ENCODE data around the gene LRRC43. TPM values are rescaled to one million over a fixed set of nuclear protein-coding genes. Genes with fewer than 3 reads are reported as not detected.
A peak's percentile ranks its signal among the peaks of the same experiment; 100 is the strongest.
"Not testable (repeated sequence)": the region's sequence is repeated elsewhere in the genome, so short reads cannot be mapped to it uniquely, and the experiment has no call there.

The LRRC43 gene
- total RNA-seq, 1 donor from 2014 or later: 0.86 TPM

- DNase-seq (ENCODE audit: low spot score): no peak
These were observed 8.1 kb downstream of the LRRC43 start for GRCh38 chr12:122190842-122191668.

DNA sequence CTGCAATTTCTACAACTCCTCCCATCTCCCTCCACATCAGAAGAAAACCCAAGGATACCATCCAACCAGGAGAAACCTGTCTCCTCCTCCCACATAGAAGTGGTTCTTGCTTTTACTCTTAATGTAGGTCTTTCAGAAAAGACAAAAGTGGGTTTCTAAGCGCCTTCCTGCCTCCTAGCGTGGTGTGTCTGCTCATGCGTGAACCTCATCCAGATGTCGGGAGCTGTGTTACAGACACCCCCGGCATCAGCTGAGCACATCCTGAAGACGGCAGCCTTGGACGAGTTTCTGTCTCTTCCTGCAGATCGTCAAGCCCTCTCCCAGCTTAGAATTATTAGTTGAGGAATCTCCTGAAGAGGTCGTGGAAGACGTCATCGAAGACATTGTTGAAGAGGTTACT lies 9.5 kb downstream of the LRRC43 start:
- DNase-seq (ENCODE audit: low spot score): no peak

GRCh38 chr12:122194804-122195203 lies 11.9 kb downstream of the LRRC43 start:
- no peak for DNase-seq (ENCODE audit: low spot score)

DNA sequence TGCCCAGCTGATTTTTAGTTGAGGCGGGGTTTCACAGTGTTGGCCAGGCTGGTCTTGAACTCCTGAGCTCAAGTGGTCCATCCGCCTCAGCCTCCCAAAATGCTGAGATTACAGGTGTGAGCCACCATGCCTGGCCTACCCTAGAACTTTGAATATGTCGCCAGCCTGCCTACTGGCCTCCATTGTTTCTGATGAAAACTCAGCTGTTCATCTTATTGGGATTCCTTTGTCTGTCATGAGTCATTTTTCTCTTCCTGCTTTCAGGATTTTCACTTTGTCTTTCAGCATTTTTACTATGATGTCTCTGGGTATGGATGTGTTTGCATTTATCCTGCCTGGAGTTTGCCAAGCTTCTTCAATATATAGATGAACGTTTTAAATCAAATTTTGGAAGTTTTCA lies 12.5 kb downstream of the LRRC43 start:
- DNase-seq (ENCODE audit: low spot score): no peak

DNA sequence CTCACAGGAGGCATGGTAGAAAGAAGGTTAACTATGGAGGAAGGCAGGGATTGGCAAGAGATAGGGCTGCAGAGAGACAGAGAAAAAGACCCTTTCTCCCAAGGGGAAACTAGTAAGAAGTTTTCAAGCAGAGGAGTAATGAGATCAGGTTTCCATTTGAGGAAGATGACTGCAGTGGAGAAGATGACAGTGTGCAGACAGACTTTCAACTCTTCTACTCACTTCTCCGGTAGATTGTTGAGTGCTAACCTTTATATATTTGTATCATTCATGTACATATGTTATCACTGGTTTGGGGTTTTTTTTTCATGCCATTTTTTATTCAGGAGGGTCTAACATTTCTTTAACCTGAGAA lies 14.7 kb downstream of the LRRC43 start:
- DNase-seq (ENCODE audit: low spot score): no peak

GRCh38 chr12:122199484-122200355 lies 16.8 kb downstream of the LRRC43 start:
- no peak for DNase-seq (ENCODE audit: low spot score)

- no peak for DNase-seq (ENCODE audit: low spot score)
These were observed 17.7 kb downstream of the LRRC43 start for GRCh38 chr12:122200541-122201175.

- no peak for DNase-seq (ENCODE audit: low spot score)
These were observed 18.5 kb downstream of the LRRC43 start for GRCh38 chr12:122201381-122201780.

DNA sequence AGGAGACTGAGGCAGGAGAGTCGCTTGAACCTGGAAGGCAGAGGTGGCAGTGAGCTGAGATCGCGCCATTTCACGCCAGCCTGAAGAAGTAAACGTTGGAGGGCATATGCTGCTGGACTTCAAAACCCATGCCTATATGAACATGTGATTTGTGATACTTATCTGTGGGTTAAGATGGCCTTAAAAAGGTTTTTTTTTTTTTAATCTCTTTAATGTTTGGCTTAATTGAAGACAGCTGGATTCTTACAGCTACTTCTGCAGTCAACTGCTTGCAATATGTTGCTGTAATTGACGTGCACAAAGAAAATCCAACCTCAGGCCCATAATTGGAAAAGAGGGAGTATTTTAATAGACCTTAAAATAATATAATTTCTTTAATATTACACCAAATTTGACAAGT lies 19.1 kb downstream of the LRRC43 start:
- no peak for DNase-seq (ENCODE audit: low spot score)

DNA sequence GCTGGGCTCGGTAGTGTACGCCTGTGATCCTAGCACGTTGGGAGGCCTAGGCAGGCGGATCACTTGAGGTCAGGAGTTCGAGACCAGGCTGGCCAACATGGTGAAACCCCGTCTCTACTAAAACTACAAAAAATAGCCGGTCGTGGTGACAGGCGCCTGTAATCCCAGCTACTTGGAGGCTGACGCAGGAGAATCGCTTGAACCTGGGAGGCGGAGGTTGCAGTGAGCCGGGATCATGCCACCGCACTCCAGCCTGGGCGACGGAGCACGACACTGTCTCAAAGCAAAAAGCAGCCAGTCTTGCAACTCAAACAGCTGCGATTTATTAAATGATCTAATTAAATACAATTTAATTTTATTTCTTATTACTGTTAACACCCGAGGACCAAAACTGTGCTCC lies 19.9 kb downstream of the LRRC43 start:
- not testable (repeated sequence) for DNase-seq (ENCODE audit: low spot score)

GRCh38 chr12:122203301-122204166 lies 20.6 kb downstream of the LRRC43 start, which contains the start of gene B3GNT4:
TSS of gene B3GNT4 (plus strand) at chr12:122203709. CDS start at chr12:122204619, 910 bp downstream.
- DNase-seq (ENCODE audit: low spot score): peak; percentile 67

GRCh38 chr12:122204167-122205052 lies 21.5 kb downstream of the LRRC43 start:
- no peak for DNase-seq (ENCODE audit: low spot score)

- no peak for DNase-seq (ENCODE audit: low spot score)
These were observed 22.4 kb downstream of the LRRC43 start for GRCh38 chr12:122205053-122205925.

GRCh38 chr12:122206111-122206881 lies 23.4 kb downstream of the LRRC43 start:
- no peak for DNase-seq (ENCODE audit: low spot score)

- DNase-seq (ENCODE audit: low spot score): no peak
These were observed 24.1 kb downstream of the LRRC43 start for GRCh38 chr12:122206976-122207375.

DNA sequence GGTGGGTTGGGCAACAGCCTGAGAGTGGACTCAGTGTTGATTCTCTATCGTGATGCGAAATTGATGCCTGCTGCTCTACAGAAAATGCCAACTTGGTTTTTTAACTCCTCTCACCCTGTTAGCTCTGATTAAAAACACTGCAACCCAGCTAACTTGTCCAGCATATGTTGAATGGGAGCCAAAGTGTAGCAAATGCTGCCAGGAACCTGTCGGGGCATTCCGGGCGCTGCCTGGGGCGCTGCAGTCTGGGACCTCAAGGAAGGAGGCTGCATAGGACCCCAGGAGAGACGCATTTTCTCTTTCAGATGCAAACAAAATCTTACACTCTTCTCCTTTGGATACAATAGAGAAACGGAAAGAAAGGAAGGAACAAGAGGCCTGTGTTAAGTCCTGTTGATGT lies 24.5 kb downstream of the LRRC43 start:
- no peak for DNase-seq (ENCODE audit: low spot score)

DNA sequence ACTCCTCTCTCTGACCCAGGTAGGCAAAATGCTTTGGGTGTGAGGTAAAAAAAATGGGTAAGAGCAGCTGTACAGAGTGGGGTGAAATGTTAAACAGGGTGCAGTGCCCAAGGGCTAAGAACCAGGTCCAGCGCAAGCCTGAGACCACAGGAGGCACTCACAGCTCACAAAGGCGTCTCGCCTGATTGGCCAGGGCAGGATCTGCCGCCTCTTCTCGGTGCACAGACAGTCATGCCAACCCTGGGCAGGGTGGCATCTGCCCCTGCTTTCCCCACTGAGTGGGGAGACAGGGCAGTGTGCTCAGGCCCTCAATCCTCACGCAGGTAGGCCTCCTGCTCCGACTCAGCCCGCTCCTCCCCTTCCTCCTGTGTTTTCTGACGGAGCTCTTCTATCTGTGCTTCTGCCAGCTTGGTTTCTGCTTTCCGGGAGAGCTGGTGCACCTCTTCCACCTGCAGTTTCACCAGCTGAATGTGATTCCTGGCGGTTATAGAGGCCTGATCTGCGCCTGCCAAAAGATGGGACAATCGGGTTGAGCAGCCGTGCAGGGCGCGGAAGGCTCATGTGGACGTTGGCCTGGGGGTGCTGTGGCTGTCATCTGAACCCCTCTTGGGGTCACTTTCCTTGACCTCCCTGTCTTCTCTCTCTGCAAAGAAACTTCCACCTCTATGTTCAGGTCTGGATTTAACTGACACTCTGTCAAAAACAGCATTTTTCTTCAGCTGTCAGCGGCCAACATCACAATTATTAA lies 25.3 kb downstream of the LRRC43 start:
- no peak for DNase-seq (ENCODE audit: low spot score)

GRCh38 chr12:122215771-122216170 lies 32.8 kb downstream of the LRRC43 start:
- no peak for DNase-seq (ENCODE audit: low spot score)

Data from ureter (tissue), 1 donor.